Body of pancreas (tissue), 4 donors: ENCODE measurements around the gene GLDN. TPM values are rescaled to one million over a fixed set of nuclear protein-coding genes. Genes with fewer than 3 reads are reported as not detected.

ENCODE experiments used
- ATAC-seq: fragments of 150-250 bp; one replicate; pipeline ENCODE4 v1.9.1; 2016
- DNase-seq, 4 donors: peaks; one replicate each; pipeline ENCODE4 v3.0.0-alpha.2; 2019
- H3K27ac ChIP-seq, 4 donors: fragments of 200-600 bp; sonication (generic); 1 replicate in 3 of 4; 2 replicates in 1 of 4; pipeline versions ENCODE4 v1.5.1 to v1.6.1; 2016 to 2019; ENCODE audit warnings: mild to moderate bottlenecking in 1 of 4, mixed read lengths in 1 of 4, moderate library complexity in 1 of 4
- H3K27me3 ChIP-seq, 2 donors: fragments of 200-600 bp; sonication (generic); one replicate each; pipeline ENCODE4 v1.6.0; 2016; ENCODE audit warnings: mild to moderate bottlenecking in 1 of 2
- H3K36me3 ChIP-seq, 2 donors: fragments of 200-600 bp; sonication (generic); replicated peaks in 1 of 2; 2 replicates each; pipeline ENCODE4 v1.5.1; 2016; ENCODE audit warnings: low read depth in 2 of 2; ENCODE audit not compliant: insufficient read depth in 1 of 2
- H3K4me1 ChIP-seq: fragments of 200-600 bp; sonication (generic); one replicate; pipeline ENCODE4 v1.6.0; 2016
- H3K4me3 ChIP-seq, 2 donors: fragments of 200-600 bp; sonication (generic); 1 replicate in 1 of 2; 2 replicates in 1 of 2; pipeline ENCODE4 v1.5.1; 2016 to 2019
- H3K9me3 ChIP-seq, 3 donors: fragments of 200-600 bp; sonication (generic); 1 replicate in 2 of 3; 2 replicates in 1 of 3; pipeline ENCODE4 v1.5.1; 2016
- CTCF ChIP-seq, 7 experiments: fragments of 450-650 bp in 4 of 7; fragments of 200-600 bp in 3 of 7; sonication (generic) in 3 of 7; IDR thresholded peaks; one replicate each; pipeline ENCODE4 v1.5.1; 2016 to 2019; ENCODE audit warnings: antibody characterized with exemption in 7 of 7
- POLR2A ChIP-seq, 3 donors: fragments of 450-650 bp; IDR thresholded peaks; one replicate each; pipeline ENCODE4 v1.6.1; 2016; ENCODE audit warnings: antibody characterized with exemption in 3 of 3, mild to moderate bottlenecking in 2 of 3
- WGBS, 2 donors: methylation state at CpG; one replicate each; pipeline ENCODE4 v1.1.5; 2017; 5-methylcytosine and 5-hydroxymethylcytosine counted together
- intact Hi-C: fragments of 100-400 bp; cut with DNase I; formaldehyde crosslinking; loops from one replicate; pipeline ENCODE4 v1.15.1; 2023
- total RNA-seq, 2 donors: library from RNA; depleted of rRNA; stranded (reverse); fragments of >200 nt; gene quantifications; one replicate each; pipeline ENCODE4 v1.1.0, GENCODE V29; 2016

GLDN gene
- total RNA-seq, 2 donors from 2014 or later, result 2.6 to 5.6 TPM

DNA sequence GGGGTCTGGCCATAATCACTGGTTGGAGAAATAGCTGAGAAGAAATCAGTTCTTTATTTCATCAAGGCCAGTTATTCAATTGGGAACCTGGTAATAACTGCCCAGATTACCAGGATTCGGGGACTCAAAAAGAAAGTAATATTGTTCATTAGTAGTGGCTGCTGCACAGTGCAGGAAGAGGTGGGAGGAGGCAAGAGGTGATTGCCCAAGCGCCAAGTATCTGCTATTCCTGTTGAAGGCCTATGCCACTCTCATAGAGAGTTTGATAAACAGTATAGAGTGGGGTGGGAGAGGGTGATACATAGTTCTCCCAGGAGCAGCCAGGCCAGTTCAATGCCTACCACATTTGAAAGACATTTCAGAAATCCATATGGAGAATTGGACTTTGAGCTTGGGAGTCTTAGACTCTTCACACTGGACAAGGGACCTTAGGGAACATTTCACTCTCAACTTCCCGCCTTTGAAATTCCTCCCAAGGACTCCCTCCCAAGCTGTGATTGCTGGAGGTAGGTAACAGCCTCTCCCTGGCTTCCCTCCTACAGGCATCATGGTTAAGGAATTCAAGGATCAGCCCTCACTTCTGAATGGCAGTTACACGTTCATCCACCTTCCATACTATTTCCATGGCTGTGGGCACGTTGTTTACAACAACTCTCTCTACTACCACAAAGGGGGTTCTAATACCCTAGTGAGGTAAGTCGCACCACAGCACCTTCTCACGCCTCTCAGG, 59.8 kb downstream of the GLDN start:
- WGBS, 2 donors, result 74 to 76% methylated on average over 7 of the region's 7 CpGs
- H3K27ac ChIP-seq, result no peak overlapping the region
- no peaks in the 10 kb centered on the region for H3K36me3 ChIP-seq
- no peaks in the 10 kb centered on the region for H3K9me3 ChIP-seq
- no peak for TF ChIP-seq CTCF (IDR thresholded peaks at IDR 0.05)
- TF ChIP-seq POLR2A (IDR thresholded peaks at IDR 0.05), result no peak
- no peak overlapping the region for H3K4me3 ChIP-seq
- DNase-seq, result no peak
- no peaks in the 10 kb centered on the region for H3K27me3 ChIP-seq
- intact Hi-C loops, result no loop called here
- no peak for ATAC-seq
- H3K4me1 ChIP-seq, result no peaks in the 10 kb centered on the region

DNA sequence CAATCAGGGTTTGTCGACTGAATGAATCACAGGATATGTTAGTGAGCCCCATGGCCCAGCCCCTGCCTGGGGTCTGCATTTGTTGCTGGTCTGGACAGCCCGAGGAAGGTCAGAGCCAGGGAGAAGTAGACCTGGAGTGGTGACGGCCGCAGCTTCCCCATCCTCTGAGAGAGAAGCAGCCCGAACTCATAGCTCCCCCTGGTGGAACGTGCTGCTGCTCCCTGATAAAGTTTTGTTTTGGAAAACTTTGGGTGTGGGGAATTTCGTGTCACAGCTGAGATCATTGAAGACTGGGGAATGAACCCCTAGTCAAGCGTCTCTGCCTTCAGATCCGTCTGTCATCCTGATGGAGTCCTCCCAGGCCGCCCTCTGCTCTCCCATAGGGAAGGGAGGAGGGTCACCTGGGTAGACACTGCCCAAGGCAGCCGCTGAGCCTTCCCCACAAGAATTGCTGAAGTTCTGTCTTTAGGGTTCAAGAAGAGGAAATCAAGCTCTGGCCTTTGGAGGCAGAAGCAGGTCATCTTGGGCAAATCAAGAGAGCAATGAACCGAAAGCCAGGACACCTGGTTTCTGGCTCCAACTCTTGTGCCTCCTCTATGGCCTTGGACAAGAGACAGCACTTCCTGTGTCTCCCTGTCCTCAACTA, 60.5 kb downstream of the GLDN start:
- DNase-seq (peak; percentile 43 to 53 (median 46)), ATAC-seq (peak; percentile 40)
- H3K27me3 ChIP-seq, result no peaks in the 10 kb centered on the region
- WGBS, 2 donors, result 25 to 31% methylated on average over 8 to 12 of the region's 12 CpGs
- no peak overlapping the region for H3K4me3 ChIP-seq
- H3K9me3 ChIP-seq, result no peaks in the 10 kb centered on the region
- intact Hi-C loops, result no loop called here
- no peaks in the 10 kb centered on the region for H3K36me3 ChIP-seq
- no peak overlapping the region for H3K27ac ChIP-seq
- H3K4me1 ChIP-seq, result no peaks in the 10 kb centered on the region
- TF ChIP-seq CTCF (IDR thresholded peaks at IDR 0.05), result peak; percentile 41 to 56 (median 48)
- TF ChIP-seq POLR2A (IDR thresholded peaks at IDR 0.05), result no peak

- Histone ChIP-seq H3K27me3 (no peaks in the 10 kb centered on the region), H3K27ac (no peak overlapping the region), H3K4me3 (no peak overlapping the region), H3K9me3 (no peaks in the 10 kb centered on the region), H3K4me1 (no peaks in the 10 kb centered on the region), H3K36me3 (no peaks in the 10 kb centered on the region)
- TF ChIP-seq CTCF (IDR thresholded peaks at IDR 0.05) (peak; percentile 26 to 58 (median 48)), POLR2A (IDR thresholded peaks at IDR 0.05) (no peak)
- WGBS, 2 donors, result 53 to 62% methylated on average over 8 of the region's 8 CpGs
- DNase-seq, result peak in 1 of 4 donors; percentile 18
- no peak for ATAC-seq
- intact Hi-C loops, result no loop called here
Observed at GRCh38 chr15:51403072-51403878, 61.8 kb downstream of the GLDN start.

GRCh38 chr15:51403946-51404695, 62.7 kb downstream of the GLDN start:
- H3K36me3 ChIP-seq, result no peaks in the 10 kb centered on the region
- no peak overlapping the region for H3K4me3 ChIP-seq
- no peaks in the 10 kb centered on the region for H3K9me3 ChIP-seq
- no peak overlapping the region for H3K27ac ChIP-seq
- 76 to 79% methylated on average over 9 of the region's 9 CpGs for WGBS, 2 donors
- ATAC-seq (no peak), DNase-seq (no peak)
- no peaks in the 10 kb centered on the region for H3K27me3 ChIP-seq
- no peaks in the 10 kb centered on the region for H3K4me1 ChIP-seq
- no peak for TF ChIP-seq CTCF (IDR thresholded peaks at IDR 0.05)
- no peak for TF ChIP-seq POLR2A (IDR thresholded peaks at IDR 0.05)
- intact Hi-C loops, result no loop called here
